ENCODE data around the gene CSF3R.

DNA sequence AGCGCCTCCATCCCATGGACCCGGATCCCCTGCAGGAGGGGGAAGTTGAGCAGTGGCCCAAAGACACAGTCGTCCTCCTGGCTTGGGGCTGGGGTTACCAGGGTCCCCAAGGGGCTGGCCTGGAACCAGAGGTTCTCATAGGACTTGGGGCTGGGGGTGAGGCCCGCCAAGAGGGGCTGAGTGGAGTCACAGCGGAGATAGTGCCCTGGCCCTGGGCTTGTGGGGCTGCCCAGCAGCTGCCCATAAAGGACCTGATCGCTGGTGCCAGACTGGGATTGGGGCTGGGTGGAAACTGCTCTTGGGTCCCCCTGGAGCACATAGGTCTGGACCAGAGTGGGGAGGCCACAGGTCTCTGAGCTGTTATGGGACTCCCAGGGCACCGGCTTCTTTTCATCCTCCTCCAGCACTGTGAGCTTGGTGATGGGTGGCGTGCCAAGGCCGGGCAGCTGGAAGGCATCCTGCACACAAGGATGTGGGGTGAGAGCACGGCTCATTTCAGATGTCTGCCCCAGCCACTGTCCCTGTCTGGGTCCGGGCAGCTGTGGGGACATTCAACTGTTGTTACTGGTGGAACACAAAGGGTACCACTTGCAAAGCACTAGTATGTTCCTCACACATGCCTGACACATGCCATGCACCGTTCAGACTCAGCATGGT lies 16.2 kb downstream of the CSF3R start:
- TF ChIP-seq REST (IDR thresholded peaks at IDR 0.05; ENCODE audit: insufficient read depth in 1 of 2, low read depth in 2 of 2, low read length in 2 of 2) (no peak), TAF1 (IDR thresholded peaks at IDR 0.05; ENCODE audit: borderline replicate concordance, insufficient read depth, low read length) (no peak), SIN3A (IDR thresholded peaks at IDR 0.05; ENCODE audit: borderline replicate concordance, insufficient read depth, low read length) (no peak)
